GM23248 (cell line): ENCODE data around the gene CELA2A.

ENCODE experiments used
- EZH2 ChIP-seq: fragments of 200-600 bp; sonication (generic); IDR thresholded peaks from 2 replicates; pipeline ENCODE4 v1.6.1; 2018; ENCODE audit warnings: antibody characterized with exemption, mild to moderate bottlenecking; ENCODE audit not compliant: insufficient read depth, poor library complexity, severe bottlenecking
- EZH2phosphoT487 ChIP-seq: fragments of 200-600 bp; sonication (generic); IDR thresholded peaks from 2 replicates; pipeline ENCODE4 v1.6.1; 2018; ENCODE audit warnings: antibody characterized with exemption, moderate library complexity, mild to moderate bottlenecking, low read depth; ENCODE audit not compliant: insufficient read depth

GRCh38 chr1:15445390-15446122, 11.0 kb upstream of the CELA2A start:
- TF ChIP-seq EZH2 (no peak), EZH2phosphoT487 (no peak)
